B cell (primary cell): ENCODE results near the gene ZBTB32. TPM values are rescaled to one million over a fixed set of nuclear protein-coding genes. Genes with fewer than 3 reads are reported as not detected.

Experiments used
- ATAC-seq: fragments of 200-7000 bp; cut with Tn5 transposase; one replicate; pipeline ENCODE4 v1.10.0; 2021; ENCODE audit warnings: low read depth, mild to moderate bottlenecking, moderate number of reproducible peaks, moderate library complexity
- CTCF ChIA-PET: fragments of 350-600 bp; sonication (Branson Sonifier 250); formaldehyde crosslinking; loops from one replicate; lab custom pipeline; 2021; ENCODE audit warnings: antibody characterized with exemption, inconsistent platforms; lab: Charles Lee
- POLR2A ChIA-PET: fragments of 350-600 bp; sonication (Branson Sonifier 250); formaldehyde crosslinking; loops from one replicate; lab custom pipeline; 2021; ENCODE audit warnings: antibody characterized with exemption; lab: Charles Lee
- DNase-seq: peaks from one replicate; pipeline ENCODE4 v3.0.0; 2013
- H2AFZ ChIP-seq: 2 replicates; pipeline ENCODE4 v1.6.1; 2012; ENCODE audit warnings: mild to moderate bottlenecking, low read depth, low read length; ENCODE audit not compliant: insufficient read depth, poor library complexity, severe bottlenecking
- H3K27ac ChIP-seq, 2 donors: 1 replicate in 1 of 2; 2 replicates in 1 of 2; pipeline ENCODE4 v1.5.1; 2012 to 2013; ENCODE audit warnings: low read length in 2 of 2, mild to moderate bottlenecking in 2 of 2, moderate library complexity in 1 of 2
- H3K27me3 ChIP-seq, 4 experiments: fragments of 200-600 bp in 1 of 4; sonication (generic) in 1 of 4; replicated peaks in 1 of 4; 1 replicate in 2 of 4; 2 replicates in 2 of 4; pipeline versions ENCODE4 v1.6.1 to v1.7.0; 2013 to 2016; ENCODE audit warnings: low read length in 3 of 4, mild to moderate bottlenecking in 2 of 4, mixed read lengths in 1 of 4, moderate library complexity in 1 of 4; ENCODE audit not compliant: insufficient read depth in 4 of 4, control insufficient read depth in 3 of 4; ENCODE audit errors: control extremely low read depth in 1 of 4
- H3K36me3 ChIP-seq, 2 experiments: replicated peaks in 1 of 2; 1 replicate in 1 of 2; 2 replicates in 1 of 2; pipeline versions ENCODE4 v1.6.1 to v1.7.1; 2013; ENCODE audit warnings: low read length in 1 of 2; ENCODE audit not compliant: insufficient read depth in 2 of 2, control insufficient read depth in 1 of 2; ENCODE audit errors: control extremely low read depth in 1 of 2, extremely low read depth in 1 of 2
- H3K4me1 ChIP-seq, 2 donors: fragments of 200-600 bp in 1 of 2; sonication (generic) in 1 of 2; 1 replicate in 1 of 2; 2 replicates in 1 of 2; pipeline versions ENCODE4 v1.5.1 to v1.6.1; 2013 to 2017; ENCODE audit warnings: low read length in 2 of 2; ENCODE audit not compliant: control insufficient read depth in 2 of 2, insufficient read depth in 2 of 2
- H3K4me2 ChIP-seq: replicated peaks from 2 replicates; pipeline ENCODE3; 2012; ENCODE audit warnings: mild to moderate bottlenecking, low read depth, low read length; ENCODE audit not compliant: poor library complexity, severe bottlenecking
- H3K4me3 ChIP-seq, 5 experiments: fragments of 200-600 bp in 1 of 5; sonication (generic) in 1 of 5; 1 replicate in 3 of 5; 2 replicates in 2 of 5; pipeline versions ENCODE4 v1.5.1 to v1.7.0; 2011 to 2016; ENCODE audit warnings: low read length in 4 of 5, mild to moderate bottlenecking in 4 of 5, low read depth in 2 of 5, control low read depth in 1 of 5, moderate library complexity in 1 of 5; ENCODE audit not compliant: insufficient read depth in 1 of 5; ENCODE audit errors: control extremely low read depth in 1 of 5, extremely low read depth in 1 of 5
- H3K79me2 ChIP-seq: fragments of 200-600 bp; sonication (generic); one replicate; pipeline ENCODE4 v1.6.0; 2016; ENCODE audit warnings: low read length; ENCODE audit not compliant: control insufficient read depth, insufficient read depth
- H3K9ac ChIP-seq: fragments of 200-600 bp; sonication (generic); 2 replicates; pipeline ENCODE4 v1.6.1; 2017; ENCODE audit warnings: mild to moderate bottlenecking, low read length, moderate library complexity
- H3K9me3 ChIP-seq, 3 donors: one replicate each; pipeline versions ENCODE4 v1.6.1 to v1.7.1; 2013; ENCODE audit warnings: low read length in 2 of 3; ENCODE audit not compliant: control insufficient read depth in 2 of 3, insufficient read depth in 1 of 3; ENCODE audit errors: control extremely low read depth in 1 of 3
- H4K20me1 ChIP-seq: 2 replicates; pipeline ENCODE4 v1.6.0; 2012; ENCODE audit warnings: mild to moderate bottlenecking, low read length; ENCODE audit not compliant: insufficient read depth, control insufficient read depth, poor library complexity, severe bottlenecking
- H3K27ac Mint-ChIP-seq: one replicate; pipeline ENCODE4 v1.8.0; 2021; ENCODE audit warnings: mixed read lengths
- H3K27me3 Mint-ChIP-seq: one replicate; pipeline ENCODE4 v1.8.0; 2021; ENCODE audit warnings: mixed read lengths
- H3K4me1 Mint-ChIP-seq: one replicate; pipeline ENCODE4 v1.8.0; 2021; ENCODE audit warnings: mixed read lengths
- H3K4me3 Mint-ChIP-seq: one replicate; pipeline ENCODE4 v1.8.0; 2021; ENCODE audit warnings: mixed read lengths
- H3K9me3 Mint-ChIP-seq: one replicate; pipeline ENCODE4 v1.8.0; 2022; ENCODE audit warnings: mixed read lengths; ENCODE audit not compliant: insufficient read depth
- EZH2 ChIP-seq: IDR thresholded peaks from 2 replicates; pipeline ENCODE4 v1.6.1; 2012; ENCODE audit warnings: borderline replicate concordance, low read depth, mild to moderate bottlenecking, moderate library complexity, low read length; ENCODE audit not compliant: insufficient read depth, poor library complexity, severe bottlenecking
- WGBS: methylation state at CpG from one replicate; pipeline ENCODE4 v1.1.5; 2013; ENCODE audit warnings: missing lambda C conversion rate; ENCODE audit not compliant: insufficient coverage; 5-methylcytosine and 5-hydroxymethylcytosine counted together
- intact Hi-C: fragments of 100-400 bp; cut with micrococcal nuclease; formaldehyde crosslinking; loops from one replicate; pipeline ENCODE4 v1.10.0; 2022
- polyA plus RNA-seq: library from polyadenylated mRNA; depleted of rRNA; stranded (reverse); fragments of >200 nt; gene quantifications from 2 replicates; pipeline ENCODE4 v1.2.3, GENCODE V29; 2012
- total RNA-seq, 2 donors: library from RNA; stranded (reverse); fragments of 120-200 nt in 1 of 2; gene quantifications; 1 replicate in 1 of 2; 2 replicates in 1 of 2; pipeline versions ENCODE4 v1.2.3 to v1.2.4, GENCODE V29; 2013 to 2022
- TF ChIP-seq, protein P1 (sequence below): fragments of 200-600 bp; IDR thresholded peaks from one replicate; pipeline ENCODE4 v1.8.0; 2022; ENCODE audit warnings: antibody characterized with exemption, mild to moderate bottlenecking

ZBTB32 gene
- total and polyA plus RNA-seq, 2 donors (not counting 1 experiment from before 2014, with no cell fraction given): 18.9 to 28.1 TPM

DNA sequence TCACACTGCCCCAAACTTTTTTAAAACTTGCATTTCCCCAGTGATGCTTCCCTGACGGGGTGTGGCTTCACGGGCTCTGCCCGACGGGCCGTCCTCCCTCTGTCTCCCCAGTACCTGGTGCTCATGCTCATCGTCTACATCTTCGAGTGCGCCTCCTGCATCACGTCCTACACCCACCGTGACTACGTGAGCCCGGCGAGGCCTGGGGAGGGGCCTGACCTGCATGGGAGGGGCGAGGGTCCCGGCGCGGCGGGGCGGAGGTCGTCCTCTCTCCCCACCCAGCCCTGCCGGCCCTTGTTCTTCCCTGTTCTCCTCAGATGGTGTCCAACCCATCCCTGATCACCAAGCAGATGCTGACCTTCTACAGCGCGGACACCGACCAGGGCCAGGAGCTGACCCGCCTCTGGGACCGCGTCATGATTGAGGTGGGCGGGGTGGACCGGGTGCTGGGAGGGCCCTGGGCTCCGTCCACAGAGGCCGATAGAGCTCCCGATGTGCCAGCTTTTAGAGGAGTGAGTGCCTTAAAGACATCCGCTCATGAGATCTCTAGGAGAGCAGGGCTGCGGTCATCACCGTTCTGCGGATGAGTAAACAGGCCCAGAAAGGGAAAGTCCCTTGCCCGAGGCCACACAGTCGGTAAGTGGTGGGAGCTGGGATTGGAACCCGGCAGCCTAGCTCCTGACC lies 31.1 kb upstream of the ZBTB32 start:
- Histone ChIP-seq H3K79me2 (no peaks in the 10 kb centered on the region), H3K9me3 (peaks cover 0 to 11% (median 0%) of the 10 kb centered on the region in 3 donors), H2AFZ (peak overlapping the region; percentile 85), H4K20me1 (no peaks in the 10 kb centered on the region), H3K9ac (peak overlapping the region; percentile 55), H3K4me2 (peak overlapping the region; percentile 78), H3K27me3 (peaks cover 0 to 37% (median 13%) of the 10 kb centered on the region in 4 experiments), H3K36me3 (no peaks in the 10 kb centered on the region), H3K4me3 (peak overlapping the region in 4 of 5 experiments; percentile 38 to 63 (median 44)), H3K4me1 (peaks cover 8 to 9% of the 10 kb centered on the region in 2 donors), H3K27ac (no peak overlapping the region)
- DNase-seq (peak; percentile 39), ATAC-seq (peak; percentile 66)
- 6% methylated on average over 36 of the region's 39 CpGs for WGBS
- H3K4me3 Mint-ChIP-seq: peak overlapping the region; percentile 81
- H3K9me3 Mint-ChIP-seq: no peaks in the 10 kb centered on the region
- CTCF ChIA-PET: interaction anchor here (0.8 kb wide), 1 partner anchor 25 kb away, joined by 3 read pairs; the partner anchor contains the start of gene COX6B1
- POLR2A ChIA-PET: no interaction called here
- TF ChIP-seq, protein P1, sequence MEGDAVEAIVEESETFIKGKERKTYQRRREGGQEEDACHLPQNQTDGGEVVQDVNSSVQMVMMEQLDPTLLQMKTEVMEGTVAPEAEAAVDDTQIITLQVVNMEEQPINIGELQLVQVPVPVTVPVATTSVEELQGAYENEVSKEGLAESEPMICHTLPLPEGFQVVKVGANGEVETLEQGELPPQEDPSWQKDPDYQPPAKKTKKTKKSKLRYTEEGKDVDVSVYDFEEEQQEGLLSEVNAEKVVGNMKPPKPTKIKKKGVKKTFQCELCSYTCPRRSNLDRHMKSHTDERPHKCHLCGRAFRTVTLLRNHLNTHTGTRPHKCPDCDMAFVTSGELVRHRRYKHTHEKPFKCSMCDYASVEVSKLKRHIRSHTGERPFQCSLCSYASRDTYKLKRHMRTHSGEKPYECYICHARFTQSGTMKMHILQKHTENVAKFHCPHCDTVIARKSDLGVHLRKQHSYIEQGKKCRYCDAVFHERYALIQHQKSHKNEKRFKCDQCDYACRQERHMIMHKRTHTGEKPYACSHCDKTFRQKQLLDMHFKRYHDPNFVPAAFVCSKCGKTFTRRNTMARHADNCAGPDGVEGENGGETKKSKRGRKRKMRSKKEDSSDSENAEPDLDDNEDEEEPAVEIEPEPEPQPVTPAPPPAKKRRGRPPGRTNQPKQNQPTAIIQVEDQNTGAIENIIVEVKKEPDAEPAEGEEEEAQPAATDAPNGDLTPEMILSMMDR: no peak
- TF ChIP-seq EZH2: no peak
- H3K4me1 Mint-ChIP-seq: peaks cover 7% of the 10 kb centered on the region
- intact Hi-C loops: no loop called here
- H3K27ac Mint-ChIP-seq: no peak overlapping the region
- H3K27me3 Mint-ChIP-seq: peaks cover 30% of the 10 kb centered on the region

DNA sequence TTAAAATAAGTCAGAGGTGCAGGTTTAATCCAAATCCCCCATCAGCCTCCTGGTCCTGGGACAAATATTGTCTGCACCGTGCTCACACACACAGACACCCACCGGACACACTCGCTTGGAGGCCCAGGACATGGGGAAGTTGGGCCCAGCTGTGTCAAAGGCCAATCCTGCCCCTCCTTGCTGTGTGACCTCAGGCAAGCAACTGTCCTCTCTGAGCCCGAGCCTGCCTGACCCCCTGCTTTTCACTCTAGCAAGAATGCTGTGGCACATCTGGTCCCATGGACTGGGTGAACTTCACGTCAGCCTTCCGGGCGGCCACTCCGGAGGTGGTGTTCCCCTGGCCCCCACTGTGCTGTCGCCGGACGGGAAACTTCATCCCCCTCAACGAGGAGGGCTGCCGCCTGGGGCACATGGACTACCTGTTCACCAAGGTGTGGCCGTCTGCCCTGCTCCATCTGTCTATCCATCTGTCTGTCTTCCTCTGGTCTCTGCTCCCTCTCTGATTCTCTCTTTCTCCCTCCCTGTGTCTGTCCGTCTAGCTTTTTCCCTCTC lies 28.7 kb upstream of the ZBTB32 start:
- H4K20me1 ChIP-seq: no peaks in the 10 kb centered on the region
- H3K9me3 ChIP-seq: peaks cover 0 to 11% (median 0%) of the 10 kb centered on the region in 3 donors
- ChIA-PET CTCF (interaction anchor here (0.6 kb wide), 1 partner anchor 309 kb away, joined by 3 read pairs; no protein-coding TSS in a partner anchor), POLR2A (no interaction called here)
- H2AFZ ChIP-seq: no peak overlapping the region
- Mint-ChIP-seq H3K4me3 (no peak overlapping the region), H3K27me3 (peaks cover 23% of the 10 kb centered on the region), H3K27ac (no peak overlapping the region), H3K4me1 (peaks cover 7% of the 10 kb centered on the region), H3K9me3 (no peaks in the 10 kb centered on the region)
- ATAC-seq (no peak), DNase-seq (no peak)
- 84% methylated on average over 15 of the region's 15 CpGs for WGBS
- TF ChIP-seq, protein P1: no peak
- TF ChIP-seq EZH2: no peak
- H3K4me1 ChIP-seq: peaks cover 8 to 9% of the 10 kb centered on the region in 2 donors
- H3K27ac ChIP-seq: no peak overlapping the region
- H3K27me3 ChIP-seq: peaks cover 0 to 28% (median 11%) of the 10 kb centered on the region in 4 experiments
- intact Hi-C loops: no loop called here
- no peak overlapping the region for H3K4me2 ChIP-seq
- no peak overlapping the region for H3K4me3 ChIP-seq
- no peak overlapping the region for H3K9ac ChIP-seq
- H3K36me3 ChIP-seq: no peaks in the 10 kb centered on the region
- no peaks in the 10 kb centered on the region for H3K79me2 ChIP-seq
